GM19328 (cell line): ENCODE results near the gene GPR137B.
A peak's percentile ranks its signal among the peaks of the same experiment; 100 is the strongest.

ENCODE experiments used
- ATAC-seq: cut with Tn5 transposase; IDR thresholded peaks from one replicate; pipeline ENCODE4 v1.9.1; 2021; ENCODE audit warnings: mild to moderate bottlenecking, moderate library complexity; ENCODE audit not compliant: unreplicated experiment

Gene GPR137B, protein sequence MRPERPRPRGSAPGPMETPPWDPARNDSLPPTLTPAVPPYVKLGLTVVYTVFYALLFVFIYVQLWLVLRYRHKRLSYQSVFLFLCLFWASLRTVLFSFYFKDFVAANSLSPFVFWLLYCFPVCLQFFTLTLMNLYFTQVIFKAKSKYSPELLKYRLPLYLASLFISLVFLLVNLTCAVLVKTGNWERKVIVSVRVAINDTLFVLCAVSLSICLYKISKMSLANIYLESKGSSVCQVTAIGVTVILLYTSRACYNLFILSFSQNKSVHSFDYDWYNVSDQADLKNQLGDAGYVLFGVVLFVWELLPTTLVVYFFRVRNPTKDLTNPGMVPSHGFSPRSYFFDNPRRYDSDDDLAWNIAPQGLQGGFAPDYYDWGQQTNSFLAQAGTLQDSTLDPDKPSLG

DNA sequence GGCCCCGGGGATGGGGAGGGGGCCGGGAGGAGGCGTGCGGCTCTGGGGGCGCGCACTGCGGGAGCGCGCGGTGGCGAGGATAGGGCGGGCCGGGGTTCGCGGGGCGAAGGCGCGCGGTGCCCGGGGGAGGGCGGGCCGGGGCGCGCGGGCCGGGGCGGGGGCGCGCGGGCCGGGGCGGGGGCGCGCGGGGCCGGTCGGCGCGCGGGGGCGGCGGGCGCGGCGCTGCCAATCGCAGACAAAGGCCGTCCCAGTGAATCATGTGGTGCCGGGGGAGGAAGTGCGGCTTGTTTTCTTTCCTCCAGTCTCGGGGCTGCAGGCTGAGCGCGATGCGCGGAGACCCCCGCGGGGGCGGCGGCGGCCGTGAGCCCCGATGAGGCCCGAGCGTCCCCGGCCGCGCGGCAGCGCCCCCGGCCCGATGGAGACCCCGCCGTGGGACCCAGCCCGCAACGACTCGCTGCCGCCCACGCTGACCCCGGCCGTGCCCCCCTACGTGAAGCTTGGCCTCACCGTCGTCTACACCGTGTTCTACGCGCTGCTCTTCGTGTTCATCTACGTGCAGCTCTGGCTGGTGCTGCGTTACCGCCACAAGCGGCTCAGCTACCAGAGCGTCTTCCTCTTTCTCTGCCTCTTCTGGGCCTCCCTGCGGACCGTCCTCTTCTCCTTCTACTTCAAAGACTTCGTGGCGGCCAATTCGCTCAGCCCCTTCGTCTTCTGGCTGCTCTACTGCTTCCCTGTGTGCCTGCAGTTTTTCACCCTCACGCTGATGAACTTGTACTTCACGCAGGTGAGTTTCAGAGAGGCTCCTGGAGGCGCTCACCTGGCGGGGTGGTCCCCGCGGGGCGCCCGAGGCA, at the start of gene GPR137B:
Gene GPR137B, plus strand, starts transcription at position 287 of the 851 bp plus-strand sequence. Its CDS starts 84 bp downstream, at position 371.
- peak; percentile 49 for ATAC-seq

DNA sequence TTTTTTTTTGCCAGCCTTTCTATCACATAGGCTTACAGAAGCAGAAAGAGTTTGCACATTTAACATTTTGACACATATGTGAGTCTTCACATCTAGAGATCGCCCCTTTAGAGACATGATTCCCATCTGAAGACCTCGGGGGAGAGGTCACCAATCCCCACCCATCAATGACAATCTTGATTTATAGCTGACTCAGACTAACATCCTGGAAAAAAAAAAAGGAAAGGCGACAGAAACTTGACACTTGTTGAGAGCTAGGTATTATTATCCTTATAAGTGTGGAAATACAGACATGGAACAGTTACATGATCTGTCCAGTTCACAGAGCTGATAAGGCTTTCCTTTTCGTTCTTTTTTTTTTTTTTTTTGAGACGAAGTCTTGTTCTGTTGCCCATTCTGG, 49.4 kb upstream of the GPR137B start:
- ATAC-seq, result no peak

DNA sequence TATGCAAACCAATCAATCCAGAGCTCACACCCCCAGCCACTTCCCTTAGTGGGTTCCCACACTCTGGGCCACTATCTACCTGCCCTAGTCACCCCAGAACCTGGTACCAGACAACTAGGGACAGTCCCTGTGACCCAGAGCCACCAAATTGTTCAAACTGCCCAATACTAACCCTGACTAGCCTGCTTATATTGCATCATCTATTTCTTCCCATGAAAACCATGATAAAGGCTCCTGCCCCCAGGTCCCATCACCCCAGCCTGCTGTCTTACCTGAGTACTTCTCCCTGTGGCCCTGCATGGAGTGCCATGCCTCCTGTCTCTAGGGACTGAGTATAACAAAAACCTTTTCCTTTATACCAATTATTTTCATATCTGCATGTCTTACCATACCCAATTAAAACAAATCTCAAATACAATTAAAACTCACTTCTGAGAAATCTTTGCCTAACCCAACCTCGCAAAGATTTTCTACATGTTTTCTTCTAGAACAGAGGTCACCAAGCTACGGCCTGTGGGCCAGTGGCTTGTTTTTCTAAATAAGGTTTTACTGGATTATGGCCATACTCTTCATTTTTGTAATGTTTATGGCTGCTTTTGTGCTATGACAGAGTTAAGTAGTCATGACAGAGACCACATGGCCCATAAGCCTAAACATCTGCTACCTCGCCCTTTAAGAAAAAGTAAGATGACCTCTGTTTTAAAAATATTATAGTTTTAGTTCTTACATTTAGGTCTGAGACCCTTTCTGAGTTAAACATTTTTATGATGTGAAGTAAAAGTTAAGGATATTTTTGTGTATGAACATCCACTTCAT, 46.4 kb upstream of the GPR137B start:
- no peak for ATAC-seq

DNA sequence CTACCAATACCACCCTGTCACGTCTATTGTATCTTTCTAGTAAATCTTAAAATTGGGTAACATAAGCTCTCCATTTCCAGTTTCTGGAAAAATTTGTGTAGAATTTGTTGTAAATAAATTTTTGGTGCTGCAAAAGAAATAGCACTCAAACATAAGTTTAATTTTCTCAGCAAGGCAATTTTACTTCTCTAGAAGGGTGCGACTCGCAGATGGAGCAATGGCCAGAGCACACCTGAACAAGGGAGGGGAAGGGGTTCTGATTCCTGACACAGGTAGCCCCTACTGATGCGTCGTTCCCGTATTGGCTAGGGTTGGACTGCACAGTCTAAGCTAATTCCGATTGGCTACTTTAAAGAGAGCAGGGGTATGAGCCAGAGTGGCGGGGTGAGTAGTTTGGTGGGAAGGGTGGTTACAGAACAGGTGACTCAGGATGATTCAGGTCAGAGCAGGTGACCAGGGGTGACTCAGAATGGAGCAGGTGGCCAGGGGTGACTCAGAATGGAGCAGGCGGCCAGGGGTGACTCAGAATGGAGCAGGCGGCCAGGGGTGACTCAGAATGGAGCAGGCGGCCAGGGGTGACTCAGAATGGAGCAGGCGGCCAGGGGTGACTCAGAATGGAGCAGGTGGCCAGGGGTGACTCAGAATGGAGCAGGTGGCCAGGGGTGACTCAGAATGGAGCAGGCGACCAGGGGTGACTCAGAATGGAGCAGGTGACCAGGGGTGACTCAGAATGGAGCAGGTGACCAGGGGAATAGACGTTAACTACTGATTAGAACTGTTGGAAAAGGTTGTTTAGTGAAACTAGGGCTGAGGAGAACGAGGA, 45.5 kb upstream of the GPR137B start:
- ATAC-seq, result peak; percentile 90

DNA sequence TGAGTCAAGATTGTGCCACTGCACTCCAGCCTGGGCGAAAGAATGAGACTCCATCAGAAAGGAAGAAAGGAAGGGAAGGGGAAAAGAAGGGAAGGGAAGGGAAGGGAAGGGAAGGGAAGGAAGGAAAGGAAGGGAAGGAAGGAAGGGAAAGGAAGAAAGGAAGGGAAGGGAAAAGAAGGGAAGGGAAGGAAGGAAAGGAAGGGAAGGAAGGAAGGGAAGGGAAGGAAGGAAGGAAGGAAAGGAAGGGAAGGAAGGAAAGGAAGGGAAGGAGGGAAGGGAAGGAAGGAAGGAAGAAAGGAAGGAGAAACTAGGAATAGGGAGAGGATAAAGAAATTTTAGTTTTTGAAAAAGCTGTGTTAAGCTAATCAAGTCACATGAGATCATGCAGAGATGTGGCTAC, 44.1 kb upstream of the GPR137B start:
- ATAC-seq, result no peak

DNA sequence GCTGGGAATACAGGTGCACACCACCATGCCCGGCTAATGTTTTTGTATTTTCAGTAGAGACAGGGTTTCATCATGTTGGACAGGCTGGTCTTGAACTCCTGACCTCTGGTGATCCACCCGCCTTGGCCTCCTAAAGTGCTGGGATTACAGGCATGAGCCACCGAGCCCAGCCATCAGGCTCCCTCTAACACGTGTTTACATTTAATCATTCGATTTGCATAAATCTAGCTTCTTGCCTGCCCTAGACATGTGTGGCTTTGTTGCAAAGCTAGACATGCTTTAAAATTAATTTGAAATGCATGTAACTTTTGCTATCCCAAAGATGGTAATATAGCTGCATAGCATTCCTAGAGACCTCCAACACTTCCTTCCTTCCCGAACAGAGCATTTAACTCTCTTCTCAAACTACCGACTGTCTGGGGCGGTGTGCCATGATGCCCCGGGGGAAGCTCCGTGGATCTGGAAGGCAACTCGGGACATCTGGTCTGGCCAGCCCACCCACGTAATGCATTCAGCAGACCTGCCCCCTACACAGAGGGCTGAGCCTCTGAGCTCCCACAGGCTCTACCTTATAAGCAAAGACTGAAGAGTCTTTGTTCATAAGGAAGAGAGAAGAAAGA, 42.9 kb upstream of the GPR137B start:
- no peak for ATAC-seq

DNA sequence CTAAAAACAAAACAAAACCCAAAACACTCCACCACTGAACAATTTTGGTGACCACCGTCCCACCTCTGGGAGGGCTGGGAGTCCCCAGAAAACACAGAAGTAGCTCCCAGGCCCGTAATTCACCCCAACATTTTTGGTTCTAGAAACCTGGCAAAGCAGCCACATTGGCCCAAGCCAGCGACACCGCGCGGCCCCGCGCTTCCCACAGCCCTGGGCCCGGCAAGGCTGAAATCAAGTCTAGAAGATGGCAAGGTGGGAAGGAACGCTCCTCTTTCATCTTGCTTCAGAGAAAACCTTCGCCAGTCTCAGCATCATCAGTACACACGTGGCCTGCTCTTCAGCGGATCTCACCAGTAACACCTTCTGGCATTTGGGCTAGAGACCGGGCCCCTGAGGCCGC, 41.5 kb upstream of the GPR137B start:
- ATAC-seq, result no peak

DNA sequence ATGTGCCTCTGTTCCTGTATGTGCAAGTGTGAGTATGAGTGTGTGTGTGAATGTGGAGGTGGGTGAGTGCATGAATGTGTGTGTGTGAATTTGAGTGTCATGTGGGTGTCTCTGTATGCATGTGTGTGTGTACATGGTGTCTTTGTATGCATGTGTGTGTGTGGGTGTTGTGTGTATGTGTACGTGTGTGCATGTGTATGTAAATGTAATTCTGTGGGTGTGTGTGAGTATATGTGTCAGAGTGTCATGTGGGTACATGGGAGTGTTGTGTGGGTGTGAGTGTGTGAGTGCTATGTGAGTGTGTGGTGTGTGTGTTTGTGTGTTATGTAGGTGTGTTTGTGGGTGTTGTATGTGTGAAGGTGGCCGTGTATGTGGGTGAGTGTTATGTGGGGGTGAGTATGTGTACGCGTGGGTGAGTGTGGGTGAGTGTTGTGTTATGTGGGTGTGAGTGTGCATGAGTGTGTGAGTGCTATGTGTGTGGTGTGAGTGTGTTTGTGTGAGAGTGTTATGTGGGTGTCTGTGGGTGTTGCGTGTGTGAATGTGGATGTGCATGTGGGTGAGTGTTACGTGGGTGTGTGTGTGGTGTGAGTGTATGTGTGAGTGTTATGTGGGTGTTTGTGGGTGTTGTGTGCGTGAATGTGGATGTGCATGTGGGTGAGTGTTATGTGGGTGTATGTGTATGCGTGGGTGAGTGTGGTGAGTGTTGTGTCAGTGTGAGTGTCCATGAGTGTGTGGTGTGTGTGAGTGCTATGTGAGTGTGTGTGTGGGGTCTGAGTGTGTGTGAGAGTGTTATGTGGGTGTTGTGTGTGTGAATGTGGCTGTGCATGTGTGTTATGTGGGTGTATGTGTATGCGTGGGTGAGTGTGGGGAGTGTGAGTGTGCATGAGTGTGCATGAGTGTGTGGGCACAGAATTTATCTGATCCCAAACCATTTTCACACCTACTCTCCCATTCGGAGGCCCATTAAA, 40.8 kb upstream of the GPR137B start:
- no peak for ATAC-seq

DNA sequence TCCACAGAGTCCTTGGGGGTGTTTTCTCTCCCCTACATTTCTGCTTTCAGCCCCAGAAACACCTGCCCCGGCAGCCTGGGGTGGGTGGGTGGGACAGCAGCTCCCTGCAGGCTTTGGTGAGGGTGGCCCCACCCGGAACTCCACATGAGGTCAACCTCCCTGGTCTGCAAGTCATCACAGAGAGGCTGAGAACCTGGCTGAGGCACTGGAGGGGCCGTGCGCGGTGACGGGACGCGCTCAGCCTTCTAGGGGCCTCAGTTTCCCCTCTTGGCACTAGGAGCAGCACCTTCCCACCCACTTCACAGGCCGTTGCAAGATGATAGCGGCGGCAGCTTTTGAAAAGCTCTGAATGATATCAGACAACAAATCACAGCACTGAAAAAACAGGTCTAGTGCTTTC, 39.7 kb upstream of the GPR137B start:
- no peak for ATAC-seq

DNA sequence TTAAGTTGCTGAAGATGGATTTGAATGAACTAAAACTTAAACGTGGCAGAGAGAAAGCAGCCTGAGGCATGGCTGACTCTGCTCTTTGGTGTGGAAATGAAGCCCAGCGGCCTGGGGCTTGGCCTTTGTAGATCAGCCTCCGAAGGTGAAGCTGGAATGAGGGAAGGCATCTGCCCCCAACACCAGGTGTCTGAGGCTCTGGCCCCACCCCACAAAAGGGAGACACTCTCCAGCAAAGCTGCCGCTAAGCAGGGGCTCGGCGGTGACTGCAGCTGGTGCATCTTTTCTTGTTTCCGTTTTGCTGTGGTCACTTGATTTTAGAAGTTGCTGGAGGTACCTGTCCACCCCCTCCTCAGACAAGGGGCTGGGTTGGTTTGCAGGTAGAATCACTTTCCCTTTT, 39.3 kb upstream of the GPR137B start:
- ATAC-seq, result no peak

DNA sequence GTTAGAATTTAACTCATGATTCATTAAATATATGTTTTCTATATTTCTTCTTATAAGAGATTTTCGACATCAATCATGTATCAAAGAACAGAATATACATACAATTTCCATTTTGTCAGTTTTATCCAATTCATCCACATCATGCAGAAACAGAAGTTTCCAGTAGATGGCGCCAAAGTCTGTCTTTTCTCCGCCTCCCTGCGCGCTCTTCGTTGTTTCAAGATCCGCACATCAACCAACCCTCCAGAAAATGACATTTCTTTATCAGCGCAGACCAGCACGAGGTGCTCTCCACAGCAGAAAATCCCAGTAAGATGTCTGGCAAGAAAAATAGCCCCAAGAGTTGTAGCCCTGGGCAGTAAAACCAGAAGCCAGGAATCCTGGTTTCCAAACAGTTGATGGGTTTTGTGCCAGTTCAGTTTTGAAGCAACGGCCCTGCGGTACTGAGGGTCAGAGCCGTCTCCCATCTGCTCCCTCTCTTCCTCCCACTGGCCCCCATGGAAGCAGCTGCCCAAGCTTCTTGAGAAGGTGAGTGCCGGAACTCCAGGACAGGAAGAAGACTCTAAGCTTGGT, 38.6 kb upstream of the GPR137B start:
- no peak for ATAC-seq

DNA sequence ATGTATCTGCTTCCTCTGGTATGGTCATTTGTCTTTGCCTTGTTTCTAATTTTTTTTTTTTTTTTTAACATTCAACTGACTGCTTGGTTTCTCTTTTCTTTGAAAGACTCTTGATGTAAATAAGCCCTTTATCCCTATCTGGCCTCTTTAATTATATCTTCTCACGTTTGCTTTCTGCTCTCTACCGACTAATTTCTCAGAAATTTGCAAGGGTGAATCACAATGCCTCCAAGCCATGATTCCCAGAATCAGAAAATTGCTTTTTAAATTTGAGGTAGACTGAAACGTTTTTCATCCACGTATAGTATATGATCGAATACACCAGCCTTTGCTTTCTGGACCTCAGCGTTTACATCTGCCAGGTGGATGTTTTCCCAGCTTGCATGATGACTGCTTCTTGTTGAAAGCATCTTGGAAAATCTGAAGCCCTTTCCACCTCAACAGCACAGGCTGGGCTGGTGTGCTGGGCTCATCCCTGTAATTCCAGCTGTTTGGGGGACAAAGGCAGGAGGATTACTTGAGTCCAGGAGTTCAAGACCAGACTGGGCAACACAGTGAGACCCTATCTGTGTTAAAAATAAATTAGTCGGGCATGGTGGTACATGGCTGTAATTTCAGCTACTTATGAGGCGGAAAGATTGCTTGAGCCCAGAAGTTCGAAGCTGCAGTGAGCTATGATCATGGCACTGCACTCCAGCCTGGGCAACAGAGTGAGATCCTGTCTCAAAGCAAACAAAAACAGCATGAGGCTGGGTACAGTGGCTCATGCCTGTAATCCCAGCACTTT, 35.0 kb upstream of the GPR137B start:
- no peak for ATAC-seq

DNA sequence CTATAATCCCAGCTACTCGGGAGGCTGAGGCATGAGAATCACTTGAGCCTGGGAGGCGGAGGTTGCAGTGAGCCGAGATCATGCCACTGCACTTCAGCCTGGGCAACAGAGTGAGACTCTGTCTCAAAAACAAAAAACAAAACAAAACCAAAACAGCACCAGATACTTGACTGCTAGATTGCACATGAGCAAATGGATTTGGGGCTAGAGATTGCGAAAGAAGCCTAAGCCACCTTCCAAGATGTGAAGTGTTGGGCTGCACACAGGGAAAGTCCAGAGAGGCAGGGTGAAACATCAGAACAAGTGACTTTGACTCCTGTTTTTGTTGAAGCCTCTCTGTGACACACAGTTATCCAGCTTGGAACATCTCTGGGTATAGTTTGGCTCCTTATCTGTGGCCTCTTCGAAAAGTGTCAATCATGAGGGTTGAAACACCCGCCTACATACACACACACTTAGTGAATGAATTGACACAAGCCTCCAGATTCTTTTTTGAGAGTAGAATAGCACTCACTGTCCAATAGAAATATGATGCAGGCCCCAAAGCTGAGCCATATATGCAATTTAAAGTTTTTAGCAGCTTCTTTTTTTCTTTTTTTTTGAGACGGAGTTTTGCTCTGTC, 34.2 kb upstream of the GPR137B start:
- ATAC-seq, result no peak

DNA sequence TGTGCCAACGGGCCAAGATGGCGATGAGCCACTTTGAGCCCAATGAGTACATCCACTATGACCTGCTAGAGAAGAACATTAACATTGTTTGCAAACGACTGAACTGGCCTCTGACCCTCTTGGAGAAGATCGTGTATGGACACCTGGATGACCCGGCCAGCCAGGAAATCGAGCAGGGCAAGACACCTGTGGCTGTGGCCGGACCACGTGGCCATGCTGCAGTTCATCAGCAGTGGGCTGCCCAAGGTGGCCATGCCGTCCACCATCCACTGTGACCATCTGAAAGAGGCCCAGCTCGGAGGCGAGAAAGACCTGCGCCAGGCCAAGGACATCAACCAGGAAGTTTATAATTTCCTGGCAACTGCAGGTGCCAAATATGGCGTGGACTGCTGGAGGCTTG, 32.2 kb upstream of the GPR137B start:
- ATAC-seq, result no peak

DNA sequence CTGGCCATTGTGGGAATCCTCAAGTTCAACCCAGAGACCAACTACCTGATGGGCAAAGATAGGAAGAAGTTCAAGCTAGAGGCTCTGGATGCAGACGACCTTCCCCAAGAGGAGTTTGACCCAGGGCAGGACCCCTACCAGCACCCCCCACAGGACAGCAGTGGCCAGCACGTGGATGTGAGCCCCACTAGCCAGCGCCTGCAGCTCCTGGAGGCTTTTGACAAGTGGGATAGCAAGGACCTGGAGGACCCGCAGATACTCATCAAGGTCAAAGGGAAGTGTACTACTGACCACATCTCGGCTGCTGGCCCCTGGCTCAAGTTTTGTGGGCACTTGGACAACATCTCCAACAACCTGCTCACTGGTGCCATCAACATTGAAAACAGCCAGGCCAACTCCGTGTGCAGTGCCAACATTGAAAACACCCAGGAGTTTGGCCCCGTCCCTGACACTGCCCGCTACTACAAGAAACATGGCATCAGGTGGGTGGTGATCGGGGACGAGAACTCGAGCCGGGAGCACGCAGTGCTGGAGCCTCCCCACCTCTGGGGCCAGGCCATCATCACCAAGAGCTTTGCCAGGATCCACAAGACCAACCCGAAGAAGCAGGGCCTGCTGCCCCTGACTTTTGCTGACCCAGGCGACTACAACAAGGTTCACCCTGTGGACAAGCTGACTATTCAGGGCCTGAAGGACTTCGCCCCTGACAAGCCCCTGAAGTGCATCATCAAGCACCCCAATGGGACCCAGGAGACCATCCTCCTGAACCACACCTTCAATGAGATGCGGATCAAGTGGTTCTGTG, 30.6 kb upstream of the GPR137B start:
- no peak for ATAC-seq

DNA sequence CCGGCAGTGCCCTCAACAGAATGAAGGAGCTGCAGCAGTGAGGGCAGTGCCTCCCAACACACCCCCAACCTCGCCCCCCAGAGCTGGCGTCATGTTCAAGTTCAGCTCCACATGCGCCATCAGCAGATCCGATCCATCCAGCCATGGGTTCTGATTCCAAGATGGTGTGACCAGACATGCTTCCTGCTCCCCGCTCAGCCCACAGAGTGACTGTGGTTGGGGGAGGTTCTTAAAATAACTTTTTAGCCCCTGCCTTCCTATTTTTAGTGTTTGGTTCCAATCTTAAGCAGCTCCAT, 30.1 kb upstream of the GPR137B start:
- no peak for ATAC-seq
